K562 (cell line): ENCODE results near the gene ATP6V0E2. TPM values are rescaled to one million over a fixed set of nuclear protein-coding genes. Genes with fewer than 3 reads are reported as not detected.
A peak's percentile ranks its signal among the peaks of the same experiment; 100 is the strongest.

Source experiments
- CBFA2T3 ChIP-seq: fragments of 450-650 bp; IDR thresholded peaks from 2 replicates; pipeline ENCODE4 v1.6.1; 2017
- CREM ChIP-seq: IDR thresholded peaks from 2 replicates; pipeline ENCODE4 v1.6.1; 2014; ENCODE audit warnings: antibody characterized with exemption, low read depth
- CTCF ChIP-seq, 3 experiments: IDR thresholded peaks in 2 of 3; conservative IDR thresholded peaks in 1 of 3; 2 replicates each; pipeline ENCODE4 v1.5.1; 2011 to 2012; ENCODE audit warnings: low read length in 3 of 3, mild to moderate bottlenecking in 3 of 3, control low read depth in 2 of 3, improper control_type of control experiment in 1 of 3, inconsistent platforms in 1 of 3, low read depth in 1 of 3, mixed read lengths in 1 of 3, moderate library complexity in 1 of 3; ENCODE audit not compliant: insufficient read depth in 2 of 3
- ERF ChIP-seq: fragments of 450-650 bp; formaldehyde crosslinking; IDR thresholded peaks from 2 replicates; pipeline ENCODE4 v1.4.0; 2020; ENCODE audit warnings: mild to moderate bottlenecking, mixed read lengths
- FOXA3 ChIP-seq, 2 experiments: fragments of 450-650 bp in 1 of 2; sonication (generic) in 1 of 2; formaldehyde crosslinking; IDR thresholded peaks in 1 of 2; conservative IDR thresholded peaks in 1 of 2; 2 replicates each; pipeline versions ENCODE4 v1.4.0 to v1.8.0; 2020 to 2022; ENCODE audit warnings: mild to moderate bottlenecking in 2 of 2, missing genetic modification reagents in 1 of 2
- FOXP1 ChIP-seq: sonication (generic); formaldehyde crosslinking; IDR thresholded peaks from 2 replicates; pipeline ENCODE4 v1.8.0; 2022; ENCODE audit warnings: mild to moderate bottlenecking, missing genetic modification reagents
- GABPB1 ChIP-seq: sonication (generic); formaldehyde crosslinking; IDR thresholded peaks from 2 replicates; pipeline ENCODE4 v1.8.0; 2022; ENCODE audit warnings: mild to moderate bottlenecking, missing genetic modification reagents
- GATA2 ChIP-seq: sonication (generic); formaldehyde crosslinking; IDR thresholded peaks from 2 replicates; pipeline ENCODE4 v1.4.0; 2020; ENCODE audit warnings: mild to moderate bottlenecking, missing genetic modification reagents
- GMEB1 ChIP-seq: fragments of 250-450 bp; sonication (Bioruptor Pico); IDR thresholded peaks from 2 replicates; pipeline ENCODE4 v1.4.0; 2020; ENCODE audit warnings: mild to moderate bottlenecking
- ID3 ChIP-seq, 2 experiments: fragments of 250-450 bp in 1 of 2; fragments of 450-650 bp in 1 of 2; sonication (Bioruptor Pico) in 1 of 2; IDR thresholded peaks; 2 replicates each; pipeline versions ENCODE4 v1.6.1 to v1.8.0; 2016 to 2021; ENCODE audit warnings: mild to moderate bottlenecking in 2 of 2, moderate library complexity in 2 of 2, missing compliant biosample characterization in 1 of 2, missing genetic modification characterization in 1 of 2
- KDM2B ChIP-seq: fragments of 250-450 bp; sonication (Bioruptor Pico); IDR thresholded peaks from 2 replicates; pipeline ENCODE4 v1.8.0; 2021; ENCODE audit warnings: mild to moderate bottlenecking, moderate library complexity
- MAFG ChIP-seq: fragments of 450-650 bp; conservative IDR thresholded peaks from 2 replicates; pipeline ENCODE4 v1.6.1; 2016; ENCODE audit warnings: missing genetic modification characterization, missing compliant biosample characterization
- MEF2D ChIP-seq: conservative IDR thresholded peaks from 2 replicates; pipeline ENCODE4 v1.6.1; 2016; ENCODE audit warnings: low read depth, missing genetic modification characterization, missing compliant biosample characterization
- POLR2A ChIP-seq: fragments of 450-650 bp; conservative IDR thresholded peaks from 2 replicates; pipeline ENCODE4 v1.6.1; 2016
- RNF2 ChIP-seq: sonication (generic); IDR thresholded peaks from 2 replicates; pipeline ENCODE4 v1.6.1; 2016
- TBL1XR1 ChIP-seq, 2 experiments: IDR thresholded peaks; 2 replicates each; pipeline ENCODE4 v1.6.1; 2012; ENCODE audit warnings: improper control_type of control experiment in 2 of 2, low read length in 2 of 2, mild to moderate bottlenecking in 1 of 2
- TFE3 ChIP-seq: fragments of 450-650 bp; formaldehyde crosslinking; IDR thresholded peaks from 2 replicates; pipeline ENCODE4 v1.4.0; 2020; ENCODE audit warnings: mild to moderate bottlenecking, mixed read lengths
- TRIM28 ChIP-seq: fragments of 450-650 bp; IDR thresholded peaks from 2 replicates; pipeline ENCODE4 v1.6.1; 2017
- ZNF146 ChIP-seq: IDR thresholded peaks from one replicate; pipeline ENCODE4 v1.6.1; 2018; ENCODE audit warnings: missing compliant biosample characterization; ENCODE audit not compliant: unreplicated experiment
- ZNF224 ChIP-seq: sonication (generic); formaldehyde crosslinking; IDR thresholded peaks from 2 replicates; pipeline ENCODE4 v1.8.0; 2022; ENCODE audit warnings: mild to moderate bottlenecking, missing genetic modification reagents
- ZNF655 ChIP-seq: fragments of 250-450 bp; sonication (Bioruptor Pico); IDR thresholded peaks from 2 replicates; pipeline ENCODE4 v1.5.0; 2021
- ZNF77 ChIP-seq: fragments of 250-450 bp; sonication (Bioruptor Pico); IDR thresholded peaks from 2 replicates; pipeline ENCODE4 v1.5.0; 2020
- ZZZ3 ChIP-seq: fragments of 450-650 bp; IDR thresholded peaks from 2 replicates; pipeline ENCODE4 v1.6.1; 2016; ENCODE audit warnings: antibody characterized with exemption, mild to moderate bottlenecking, moderate library complexity
- polyA plus RNA-seq, 8 experiments: library from polyadenylated mRNA; depleted of rRNA in 4 of 8; stranded (reverse) in 5 of 8; unstranded in 3 of 8; fragments of >200 nt; fragmentation: Nextera tagmentation in 2 of 8; fragmentation: Illumina TruSeq in 1 of 8; extraction: Ambion mirVana in 2 of 8; extraction: Trizol in 1 of 8; gene quantifications; 2 replicates each; pipeline versions ENCODE4 v1.2.1 to v1.2.3, GENCODE V29; 2011 to 2014; ENCODE audit warnings: inconsistent platforms in 1 of 8, missing spikeins in 1 of 8
- total RNA-seq, 7 experiments: library from RNA; depleted of rRNA in 6 of 7; stranded (reverse); fragments of >200 nt in 6 of 7; fragmentation: Illumina TruSeq in 2 of 7; extraction: Trizol in 2 of 7; gene quantifications; 2 replicates each; pipeline versions ENCODE4 v1.2.1 to v1.2.3, GENCODE V29; 2011 to 2021; ENCODE audit warnings: low replicate concordance in 1 of 7

The ATP6V0E2 gene
- total and polyA plus RNA-seq, 9 of the 15 experiments (the other 6 are each of a cell fraction or from before 2014, with no cell fraction given) = 0.55 to 18.5 (median 10.9) TPM

GRCh38 chr7:149872419-149873073, 1.2 kb upstream of the ATP6V0E2 start (continued):
- TF ChIP-seq ID3 (CRISPR knock-in tag; IDR thresholded peaks at IDR 0.05) = no peak
- peak; percentile 83; the same call in 1 of the 2 replicates for TF ChIP-seq ID3 (tag; IDR thresholded peaks at IDR 0.05)
- TF ChIP-seq ERF (CRISPR knock-in tag) = no peak
- no peak for TF ChIP-seq GMEB1 (CRISPR knock-in tag)
- TF ChIP-seq FOXA3 (CRISPR knock-in tag; conservative IDR thresholded peaks at IDR 0.05 in 1 of 2, IDR thresholded peaks at IDR 0.05 in 1 of 2) = peak; percentile 33 to 69; a peak in 2 of 4 replicates
- TF ChIP-seq RNF2 = peak; percentile 62; the same call in 1 of the 2 replicates
- no peak for TF ChIP-seq MAFG (tag)
- peak; percentile 61 for TF ChIP-seq FOXP1 (CRISPR knock-in tag)
- TF ChIP-seq TFE3 (CRISPR knock-in tag) = peak; percentile 80
- TF ChIP-seq POLR2A = peak; percentile 41; the same call in 1 of the 2 replicates
- TF ChIP-seq MEF2D = peak; percentile 33; the same call in 1 of the 2 replicates
- TF ChIP-seq ZNF77 (CRISPR knock-in tag) = no peak
- TF ChIP-seq CBFA2T3 = peak; percentile 9; the same call in 1 of the 2 replicates
- 0 out of 2 replicates have a peak, but pooled peaks have one; percentile 24 for TF ChIP-seq TRIM28
- peak; percentile 22; the same call in 1 of the 2 replicates for TF ChIP-seq KDM2B
- 0 out of 2 replicates have a peak, but pooled peaks have one; percentile 66 for TF ChIP-seq ZNF224 (CRISPR knock-in tag)
- TF ChIP-seq GATA2 (CRISPR knock-in tag) = peak; percentile 68; the same call in 1 of the 2 replicates
- TF ChIP-seq CREM = peak; percentile 77
- no peak for TF ChIP-seq ZNF146 (CRISPR knock-in tag)
- peak; percentile 43 to 56 (median 55) for TF ChIP-seq CTCF (IDR thresholded peaks at IDR 0.05 in 2 of 3, conservative IDR thresholded peaks at IDR 0.05 in 1 of 3; ENCODE audit: insufficient read depth in 2 of 3, low read depth in 1 of 3, low read length in 3 of 3)
- no peak for TF ChIP-seq ZZZ3
- peak; percentile 27; the same call in 1 of the 2 replicates for TF ChIP-seq GABPB1 (CRISPR knock-in tag)
- no peak for TF ChIP-seq ZNF655
- TF ChIP-seq TBL1XR1 (IDR thresholded peaks at IDR 0.05; ENCODE audit: low read length in 2 of 2) = no peak; a peak in 2 of 4 replicates
